ENCODE data around the gene ZDHHC20.
"Not testable (repeated sequence)": the region's sequence is repeated elsewhere in the genome, so short reads cannot be mapped to it uniquely, and the experiment has no call there.

Gene ZDHHC20

DNA sequence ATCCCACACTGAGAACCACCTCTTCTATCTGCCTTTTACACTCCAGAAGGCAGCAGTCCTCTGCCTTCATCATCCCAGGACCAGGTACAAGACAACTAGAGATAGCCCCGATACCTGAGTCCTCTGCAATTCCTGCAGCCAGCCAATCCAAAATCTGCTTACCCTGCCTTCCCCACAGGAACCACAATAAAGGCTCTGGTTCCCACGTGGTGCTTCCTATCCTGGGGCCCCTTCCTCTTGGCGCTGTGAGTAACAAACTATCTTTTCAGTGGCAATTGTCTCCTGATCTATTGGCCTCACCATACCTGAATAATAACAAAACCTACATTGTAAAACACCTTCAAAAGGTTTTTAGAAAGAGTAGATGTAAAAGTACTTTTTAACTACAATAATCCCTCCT is 63.1 kb downstream of the ZDHHC20 start:
- TF ChIP-seq, protein P1, sequence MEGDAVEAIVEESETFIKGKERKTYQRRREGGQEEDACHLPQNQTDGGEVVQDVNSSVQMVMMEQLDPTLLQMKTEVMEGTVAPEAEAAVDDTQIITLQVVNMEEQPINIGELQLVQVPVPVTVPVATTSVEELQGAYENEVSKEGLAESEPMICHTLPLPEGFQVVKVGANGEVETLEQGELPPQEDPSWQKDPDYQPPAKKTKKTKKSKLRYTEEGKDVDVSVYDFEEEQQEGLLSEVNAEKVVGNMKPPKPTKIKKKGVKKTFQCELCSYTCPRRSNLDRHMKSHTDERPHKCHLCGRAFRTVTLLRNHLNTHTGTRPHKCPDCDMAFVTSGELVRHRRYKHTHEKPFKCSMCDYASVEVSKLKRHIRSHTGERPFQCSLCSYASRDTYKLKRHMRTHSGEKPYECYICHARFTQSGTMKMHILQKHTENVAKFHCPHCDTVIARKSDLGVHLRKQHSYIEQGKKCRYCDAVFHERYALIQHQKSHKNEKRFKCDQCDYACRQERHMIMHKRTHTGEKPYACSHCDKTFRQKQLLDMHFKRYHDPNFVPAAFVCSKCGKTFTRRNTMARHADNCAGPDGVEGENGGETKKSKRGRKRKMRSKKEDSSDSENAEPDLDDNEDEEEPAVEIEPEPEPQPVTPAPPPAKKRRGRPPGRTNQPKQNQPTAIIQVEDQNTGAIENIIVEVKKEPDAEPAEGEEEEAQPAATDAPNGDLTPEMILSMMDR (conservative IDR thresholded peaks at IDR 0.05; ENCODE audit: low read depth, low read length) = no peak
- no peak overlapping the region for H3K4me3 ChIP-seq (ENCODE audit: low read depth, low read length)
- no peak for DNase-seq (ENCODE audit: low read depth)

DNA sequence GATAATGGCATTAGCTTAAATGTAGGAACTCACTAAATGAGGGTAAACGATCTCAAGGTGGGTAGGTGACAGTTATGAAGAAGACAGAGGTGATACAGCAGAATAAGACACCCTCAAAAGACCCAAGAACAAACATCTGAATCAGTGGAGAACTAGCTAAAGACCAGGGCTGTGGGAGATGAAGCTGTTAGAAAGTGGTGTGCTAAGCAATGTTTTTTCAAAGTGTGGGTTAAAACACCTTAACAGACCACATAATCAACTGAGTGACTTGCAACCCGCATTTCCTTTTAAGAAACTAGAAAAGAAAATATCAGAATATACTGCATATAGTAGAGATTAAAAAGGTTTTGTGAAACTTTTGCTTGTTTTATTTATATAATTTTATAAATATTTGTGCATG is 70.0 kb downstream of the ZDHHC20 start:
- H3K4me3 ChIP-seq (ENCODE audit: low read depth, low read length) = no peak overlapping the region
- DNase-seq (ENCODE audit: low read depth) = no peak
- TF ChIP-seq, protein P1 (conservative IDR thresholded peaks at IDR 0.05; ENCODE audit: low read depth, low read length) = no peak

DNA sequence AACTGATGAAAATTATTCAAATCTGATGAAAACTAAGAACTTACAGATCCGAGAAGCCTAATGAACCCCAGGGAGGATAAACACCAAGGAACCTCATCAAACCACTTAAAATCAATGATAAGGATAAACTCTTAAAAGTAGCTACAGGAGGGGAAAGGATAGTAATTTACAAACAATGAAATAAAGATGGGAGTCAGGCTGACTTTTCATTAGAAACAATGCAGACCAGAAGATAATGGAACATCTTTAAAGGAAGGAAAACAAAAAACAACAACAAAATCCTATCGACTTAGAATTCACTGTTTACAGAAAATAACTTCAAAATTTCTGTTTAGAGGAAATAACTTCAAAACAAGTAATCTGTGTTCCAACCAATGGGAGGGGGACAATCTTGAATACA is 73.4 kb downstream of the ZDHHC20 start:
- no peak for DNase-seq (ENCODE audit: low read depth)
- H3K4me3 ChIP-seq (ENCODE audit: low read depth, low read length) = no peak overlapping the region
- TF ChIP-seq, protein P1 (conservative IDR thresholded peaks at IDR 0.05; ENCODE audit: low read depth, low read length) = no peak

DNA sequence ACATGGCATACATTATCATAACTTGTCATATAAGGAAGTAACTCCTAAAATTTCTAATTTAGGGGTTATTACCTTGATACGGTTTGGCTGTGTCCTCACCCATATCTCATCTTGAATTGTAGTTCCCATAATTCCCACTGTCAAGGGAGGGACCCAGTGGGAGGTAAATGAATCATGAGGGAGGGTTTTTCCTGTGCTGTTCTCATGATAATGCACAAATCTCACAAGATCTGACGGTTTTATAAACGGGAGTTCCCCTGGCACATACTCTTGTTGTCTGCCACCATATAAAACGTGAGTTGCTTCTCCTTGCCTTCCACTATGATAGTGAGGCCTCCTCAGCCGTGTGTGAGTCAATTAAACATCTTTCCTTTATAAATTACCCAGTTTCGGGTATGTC is 76.0 kb downstream of the ZDHHC20 start:
- TF ChIP-seq, protein P1 (conservative IDR thresholded peaks at IDR 0.05; ENCODE audit: low read depth, low read length) = no peak
- DNase-seq (ENCODE audit: low read depth) = peak; percentile 26
- H3K4me3 ChIP-seq (ENCODE audit: low read depth, low read length) = no peak overlapping the region

DNA sequence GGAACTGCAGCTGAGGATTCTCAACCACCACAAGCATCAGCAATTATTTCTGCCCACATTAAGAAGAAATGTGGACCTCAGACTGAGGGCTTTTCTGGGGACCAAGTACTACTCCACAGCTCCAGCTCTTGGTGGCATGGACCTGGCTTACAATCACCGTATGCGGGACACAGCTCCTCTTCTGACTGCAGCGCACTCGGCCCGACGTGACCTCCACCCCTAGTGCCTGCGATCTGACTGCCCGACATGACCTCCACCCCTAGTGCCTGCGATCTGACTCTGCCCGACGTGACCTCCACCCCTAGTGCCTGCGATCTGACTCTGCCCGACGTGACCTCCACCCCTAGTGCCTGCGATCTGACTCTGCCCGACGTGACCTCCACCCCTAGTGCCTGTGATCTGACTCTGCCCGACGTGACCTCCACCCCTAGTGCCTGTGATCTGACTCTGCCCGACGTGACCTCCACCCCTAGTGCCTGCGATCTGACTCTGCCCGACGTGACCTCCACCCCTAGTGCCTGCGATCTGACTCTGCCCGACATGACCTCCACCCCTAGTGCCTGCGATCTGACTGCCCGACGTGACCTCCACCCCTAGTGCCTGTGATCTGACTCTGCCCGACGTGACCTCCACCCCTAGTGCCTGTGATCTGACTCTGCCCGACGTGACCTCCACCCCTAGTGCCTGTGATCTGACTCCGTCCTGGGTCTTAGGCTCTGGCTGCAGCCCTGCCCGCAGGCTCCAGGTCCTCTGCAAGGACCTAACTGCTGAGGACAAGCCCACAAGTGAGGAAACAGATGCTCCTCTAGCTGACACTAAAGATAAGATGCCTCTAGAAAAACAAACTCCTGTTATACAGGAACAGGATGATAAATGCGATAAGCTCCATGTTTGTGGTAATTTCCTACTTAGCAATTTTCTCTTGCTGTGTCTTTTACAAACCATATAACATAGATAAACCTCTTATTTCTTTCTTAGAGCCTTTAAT is 81.8 kb downstream of the ZDHHC20 start:
- not testable (repeated sequence) for DNase-seq (ENCODE audit: low read depth); H3K4me3 ChIP-seq (ENCODE audit: low read depth, low read length)

DNA sequence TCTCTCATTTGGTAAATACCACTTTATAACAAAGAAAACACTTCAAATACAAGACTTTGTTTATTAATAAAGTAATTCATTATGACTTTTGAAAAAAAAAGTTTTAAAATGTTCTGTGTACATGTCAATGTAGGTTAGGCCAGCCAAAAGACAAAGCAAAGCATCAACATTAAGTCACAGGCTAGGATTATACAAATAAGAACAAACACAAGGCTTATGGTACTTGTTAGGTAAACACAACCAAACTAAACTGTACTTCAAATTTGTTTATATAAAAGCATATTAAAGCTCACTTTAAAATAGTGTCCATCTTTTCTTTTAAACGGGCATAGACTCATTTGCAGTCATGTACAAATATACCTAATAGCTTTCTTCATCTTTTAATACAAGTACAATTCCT is 86.6 kb downstream of the ZDHHC20 start:
- DNase-seq (ENCODE audit: low read depth) = no peak
- H3K4me3 ChIP-seq (ENCODE audit: low read depth, low read length) = no peak overlapping the region
- TF ChIP-seq, protein P1 (conservative IDR thresholded peaks at IDR 0.05; ENCODE audit: low read depth, low read length) = no peak

DNA sequence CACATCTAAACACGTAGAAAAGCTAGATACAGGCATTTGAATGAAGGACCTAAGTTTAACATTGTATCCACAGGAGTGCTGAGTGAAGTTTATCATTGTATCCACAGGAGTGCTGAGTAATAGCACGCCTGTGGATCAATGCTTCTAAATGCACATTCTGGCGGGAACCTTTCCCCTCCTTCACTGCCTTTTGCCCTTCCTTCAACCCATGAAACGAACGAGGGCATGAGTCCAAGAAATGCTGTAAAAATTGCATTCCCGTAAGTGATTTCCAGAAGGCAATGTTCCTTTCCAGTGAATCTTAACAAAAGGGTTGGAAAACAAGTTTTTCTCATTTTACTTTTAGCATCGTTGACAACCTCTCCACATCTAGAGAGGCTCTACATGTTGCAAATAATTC is 88.1 kb downstream of the ZDHHC20 start:
- TF ChIP-seq, protein P1 (conservative IDR thresholded peaks at IDR 0.05; ENCODE audit: low read depth, low read length) = no peak
- DNase-seq (ENCODE audit: low read depth) = peak; percentile 67
- no peak overlapping the region for H3K4me3 ChIP-seq (ENCODE audit: low read depth, low read length)
